H1 (cell line): ENCODE data around the gene WDR74. TPM values are rescaled to one million over a fixed set of nuclear protein-coding genes. Genes with fewer than 3 reads are reported as not detected.
A peak's percentile ranks its signal among the peaks of the same experiment; 100 is the strongest.

ENCODE experiments used
- CTCF ChIA-PET: fragments of 300-600 bp; sonication (Branson Sonifier 250); formaldehyde crosslinking; loops from one replicate; lab custom pipeline; 2021; ENCODE audit not compliant: partially characterized antibody; lab: Charles Lee
- POLR2A ChIA-PET: fragments of 300-600 bp; sonication (Branson Sonifier 250); formaldehyde crosslinking; loops from one replicate; lab custom pipeline; 2021; ENCODE audit warnings: inconsistent platforms; ENCODE audit not compliant: partially characterized antibody; lab: Charles Lee
- DNase-seq, 2 experiments: peaks; one replicate each; pipeline versions ENCODE4 v3.0.0 to v3.0.0-alpha.2; 2010 to 2022; ENCODE audit warnings: low spot score in 2 of 2, low read depth in 1 of 2, mixed read lengths in 1 of 2
- FAIRE-seq: peaks from 2 replicates; lab custom pipeline; 2011; peaks lifted over from hg19 to GRCh38; lab: Jason Lieb, UNC
- H2AFZ ChIP-seq: 2 replicates; pipeline ENCODE4 v1.8.1; 2012; ENCODE audit warnings: low read length, inconsistent platforms
- H2AK5ac ChIP-seq: 2 replicates; pipeline ENCODE4 v1.6.1; 2013; ENCODE audit warnings: low read depth, low read length
- H2BK120ac ChIP-seq: replicated peaks from 2 replicates; pipeline ENCODE3; 2013; ENCODE audit warnings: low read depth, low read length, inconsistent platforms
- H2BK12ac ChIP-seq: 2 replicates; pipeline ENCODE4 v1.6.1; 2013; ENCODE audit warnings: low read depth, low read length
- H2BK15ac ChIP-seq: 2 replicates; pipeline ENCODE4 v1.6.1; 2013; ENCODE audit warnings: low read length
- H2BK20ac ChIP-seq: 2 replicates; pipeline ENCODE4 v1.6.1; 2013; ENCODE audit warnings: low read length
- H2BK5ac ChIP-seq: 2 replicates; pipeline ENCODE4 v1.6.1; 2013; ENCODE audit warnings: low read depth, low read length
- H3K14ac ChIP-seq: 2 replicates; pipeline ENCODE4 v1.6.1; 2013; ENCODE audit warnings: inconsistent platforms; ENCODE audit not compliant: insufficient read length
- H3K18ac ChIP-seq: 2 replicates; pipeline ENCODE4 v1.6.1; 2013; ENCODE audit warnings: low read length; ENCODE audit errors: extremely low read depth
- H3K23ac ChIP-seq: 2 replicates; pipeline ENCODE4 v1.6.1; 2013; ENCODE audit warnings: inconsistent platforms; ENCODE audit not compliant: insufficient read length
- H3K23me2 ChIP-seq: 2 replicates; pipeline ENCODE4 v1.6.1; 2013; ENCODE audit warnings: low read depth, low read length
- H3K27ac ChIP-seq: 2 replicates; pipeline ENCODE4 v1.6.1; 2011; ENCODE audit warnings: low read depth, low read length, inconsistent platforms
- H3K27me3 ChIP-seq, 4 experiments: replicated peaks in 1 of 4; 1 replicate in 1 of 4; 2 replicates in 3 of 4; pipeline versions ENCODE4 v1.6.1 to v1.8.1; 2011 to 2013; ENCODE audit warnings: low read length in 3 of 4, mild to moderate bottlenecking in 3 of 4, inconsistent platforms in 2 of 4, mixed read lengths in 2 of 4, moderate library complexity in 1 of 4; ENCODE audit not compliant: control insufficient read depth in 3 of 4, insufficient read depth in 3 of 4; ENCODE audit errors: extremely low read depth in 1 of 4
- H3K36me3 ChIP-seq, 4 experiments: 2 replicates each; pipeline versions ENCODE4 v1.6.1 to v1.8.1; 2011 to 2013; ENCODE audit warnings: mild to moderate bottlenecking in 4 of 4, low read length in 3 of 4, moderate library complexity in 2 of 4, control low read depth in 1 of 4, inconsistent platforms in 1 of 4; ENCODE audit not compliant: insufficient read depth in 4 of 4, control insufficient read depth in 2 of 4
- H3K4ac ChIP-seq: replicated peaks from 2 replicates; pipeline ENCODE3; 2013; ENCODE audit warnings: low read length, low read depth, mixed read lengths, inconsistent platforms; ENCODE audit not compliant: insufficient read length
- H3K4me1 ChIP-seq, 4 experiments: replicated peaks in 1 of 4; 1 replicate in 1 of 4; 2 replicates in 3 of 4; pipeline versions ENCODE4 v1.6.1 to v1.8.1; 2011 to 2013; ENCODE audit warnings: low read length in 3 of 4, inconsistent platforms in 2 of 4, mixed read lengths in 1 of 4; ENCODE audit not compliant: insufficient read depth in 4 of 4, control insufficient read depth in 3 of 4
- H3K4me2 ChIP-seq, 2 experiments: 2 replicates each; pipeline versions ENCODE4 v1.6.1 to v1.8.1; 2011 to 2013; ENCODE audit warnings: low read depth in 2 of 2, low read length in 2 of 2, control low read depth in 1 of 2, inconsistent platforms in 1 of 2, mild to moderate bottlenecking in 1 of 2; ENCODE audit not compliant: insufficient read depth in 1 of 2
- H3K4me3 ChIP-seq, 4 experiments: fragments of 200-600, 300-600 bp in 1 of 4; sonication (generic), shearing (Covaris generic), sonication (Bioruptor Twin) in 1 of 4; 2 replicates each; pipeline versions ENCODE4 v1.5.1 to v1.8.1; 2011 to 2016; ENCODE audit warnings: low read length in 4 of 4, low read depth in 3 of 4, control low read depth in 2 of 4, inconsistent platforms in 2 of 4, mild to moderate bottlenecking in 2 of 4, mixed read lengths in 1 of 4, moderate library complexity in 1 of 4; ENCODE audit not compliant: insufficient read depth in 2 of 4; ENCODE audit errors: extremely low read depth in 1 of 4
- H3K56ac ChIP-seq: replicated peaks from 2 replicates; pipeline ENCODE3; 2013; ENCODE audit warnings: low read depth, mild to moderate bottlenecking, mixed read lengths, low read length, inconsistent platforms; ENCODE audit not compliant: insufficient read length
- H3K79me1 ChIP-seq: 2 replicates; pipeline ENCODE4 v1.6.1; 2013; ENCODE audit warnings: low read depth, low read length, control low read depth
- H3K79me2 ChIP-seq, 2 experiments: 2 replicates each; pipeline versions ENCODE4 v1.6.1 to v1.8.1; 2012 to 2013; ENCODE audit warnings: low read length in 2 of 2, mild to moderate bottlenecking in 2 of 2, inconsistent platforms in 1 of 2; ENCODE audit not compliant: insufficient read depth in 2 of 2, control insufficient read depth in 1 of 2
- H3K9ac ChIP-seq, 4 experiments: replicated peaks in 1 of 4; 1 replicate in 1 of 4; 2 replicates in 3 of 4; pipeline versions ENCODE4 v1.6.1 to v1.8.1; 2011 to 2013; ENCODE audit warnings: low read depth in 3 of 4, low read length in 3 of 4, control low read depth in 2 of 4, mild to moderate bottlenecking in 2 of 4, moderate library complexity in 2 of 4, inconsistent platforms in 1 of 4; ENCODE audit errors: extremely low read depth in 1 of 4
- H3K9me3 ChIP-seq, 2 experiments: 2 replicates each; pipeline versions ENCODE4 v1.6.1 to v1.8.1; 2012 to 2013; ENCODE audit warnings: mild to moderate bottlenecking in 2 of 2, moderate library complexity in 2 of 2, control low read depth in 1 of 2, inconsistent platforms in 1 of 2, low read depth in 1 of 2, low read length in 1 of 2, mixed read lengths in 1 of 2; ENCODE audit not compliant: insufficient read depth in 2 of 2
- H4K20me1 ChIP-seq, 2 experiments: replicated peaks in 1 of 2; 2 replicates each; pipeline versions ENCODE3 to v1.8.1; 2011 to 2013; ENCODE audit warnings: inconsistent platforms in 2 of 2, low read length in 2 of 2, mild to moderate bottlenecking in 1 of 2; ENCODE audit not compliant: insufficient read depth in 2 of 2, control insufficient read depth in 1 of 2
- H4K5ac ChIP-seq: 2 replicates; pipeline ENCODE4 v1.6.1; 2013; ENCODE audit warnings: low read length, low read depth, mixed read lengths, inconsistent platforms; ENCODE audit not compliant: insufficient read length
- H4K8ac ChIP-seq: 2 replicates; pipeline ENCODE4 v1.8.0; 2013; ENCODE audit warnings: mild to moderate bottlenecking, moderate library complexity, low read length, inconsistent platforms; ENCODE audit not compliant: insufficient read depth; ENCODE audit errors: extremely low read depth
- H4K91ac ChIP-seq: replicated peaks from 2 replicates; pipeline ENCODE3; 2013; ENCODE audit warnings: low read length, mixed read lengths, inconsistent platforms; ENCODE audit not compliant: insufficient read length
- BACH1 ChIP-seq: IDR thresholded peaks from 2 replicates; pipeline ENCODE4 v1.6.1; 2012; ENCODE audit warnings: low read length, improper control_type of control experiment
- FOSL1 ChIP-seq: IDR thresholded peaks from 2 replicates; pipeline ENCODE4 v1.6.1; 2011; ENCODE audit warnings: mild to moderate bottlenecking, low read depth, low read length, moderate library complexity; ENCODE audit not compliant: insufficient read depth
- JUN ChIP-seq: IDR thresholded peaks from 2 replicates; pipeline ENCODE4 v1.6.1; 2011; ENCODE audit warnings: low read depth, mild to moderate bottlenecking, improper control_type of control experiment, low read length
- POLR2AphosphoS5 ChIP-seq: IDR thresholded peaks from 2 replicates; pipeline ENCODE4 v1.6.1; 2011; ENCODE audit warnings: low read depth, low read length
- RAD21 ChIP-seq, 2 experiments: IDR thresholded peaks in 1 of 2; conservative IDR thresholded peaks in 1 of 2; 2 replicates each; pipeline ENCODE4 v1.6.1; 2011; ENCODE audit warnings: low read depth in 2 of 2, low read length in 2 of 2, improper control_type of control experiment in 1 of 2, inconsistent platforms in 1 of 2, mild to moderate bottlenecking in 1 of 2, moderate library complexity in 1 of 2
- WGBS, 2 experiments: shearing (Covaris generic) in 1 of 2; methylation state at CpG; one replicate each; pipeline versions ENCODE4 v1.1.6 to v1.1.7; 2013 to 2015; ENCODE audit warnings: low lambda C conversion rate in 2 of 2, mixed read lengths in 2 of 2, inconsistent platforms in 1 of 2, low coverage in 1 of 2, missing lambda C conversion rate in 1 of 2; ENCODE audit not compliant: insufficient replicate concordance in 2 of 2, insufficient coverage in 1 of 2, insufficient read length in 1 of 2; ENCODE audit errors: extremely low coverage in 1 of 2, missing lambda C conversion rate in 1 of 2; 5-methylcytosine and 5-hydroxymethylcytosine counted together
- polyA plus RNA-seq, 7 experiments: library from polyadenylated mRNA; depleted of rRNA in 3 of 7; stranded (reverse) in 5 of 7; unstranded in 2 of 7; fragments of >200 nt in 5 of 7; fragments of 200-250 nt in 2 of 7; gene quantifications; 1 replicate in 5 of 7; 2 replicates in 1 of 7; 4 replicates in 1 of 7; pipeline versions ENCODE4 v1.2.1 to v1.2.3, GENCODE V29; 2011 to 2013; ENCODE audit warnings: missing spikeins in 2 of 7, mixed read lengths in 2 of 7
- total RNA-seq: library from RNA; stranded (reverse); fragmentation: NEBNext Ultra II Directional; extraction: Animal tissue kit (Norgen Biotek cat#: 25700); gene quantifications from 2 replicates; pipeline ENCODE4 v1.2.1, GENCODE V29; 2021
- TF ChIP-seq, protein P1 (sequence below), 3 experiments: IDR thresholded peaks; 1 replicate in 2 of 3; 2 replicates in 1 of 3; pipeline versions ENCODE4 v1.5.1 to v1.6.1; 2011; ENCODE audit warnings: low read length in 3 of 3, mild to moderate bottlenecking in 3 of 3, inconsistent platforms in 2 of 3, low read depth in 1 of 3, moderate library complexity in 1 of 3; ENCODE audit not compliant: insufficient read depth in 1 of 3; ENCODE audit errors: control extremely low read depth in 1 of 3

The WDR74 gene
- total and polyA plus RNA-seq, 2 of the 8 experiments (the other 6 are each of a cell fraction or from before 2014, with no cell fraction given), result 93.6 to 97.0 TPM

DNA sequence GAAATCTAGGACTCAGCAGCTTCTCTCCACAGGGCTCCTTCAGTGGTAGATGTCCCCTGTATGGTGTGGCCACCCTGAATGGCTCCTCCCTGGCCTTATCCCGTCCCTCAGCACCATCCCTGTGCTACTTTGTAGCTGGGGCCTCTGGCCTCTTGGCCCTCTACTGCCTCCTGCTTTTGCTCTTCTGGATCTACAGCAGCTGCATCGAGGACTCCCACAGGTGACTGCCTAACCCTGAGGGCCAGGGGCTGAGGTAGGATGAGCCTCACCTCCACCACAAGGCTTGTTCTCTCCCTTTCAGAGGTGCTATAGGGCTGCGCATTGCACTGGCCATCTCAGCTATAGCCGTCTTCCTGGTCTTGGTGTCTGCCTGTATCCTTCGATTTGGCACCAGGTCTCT lies 50.4 kb downstream of the WDR74 start:
- H3K27me3 ChIP-seq, result no peaks in the 10 kb centered on the region
- peaks cover 0 to 18% (median 8%) of the 10 kb centered on the region in 4 experiments; a peak in 6 of 8 replicates for H3K36me3 ChIP-seq
- no peak overlapping the region for H3K27ac ChIP-seq
- no peak overlapping the region for H2AFZ ChIP-seq
- no peak overlapping the region for H2BK15ac ChIP-seq
- H3K4me1 ChIP-seq, result peaks cover 0 to 7% (median 4%) of the 10 kb centered on the region in 4 experiments; a peak in 5 of 7 replicates
- no peak overlapping the region; a peak in 1 of 4 replicates for H3K4me2 ChIP-seq
- no peak overlapping the region for H2BK12ac ChIP-seq
- 90% methylated on average over 5 of the region's 5 CpGs; no CpG with 5 or more reads in 1 of the 2 experiments for WGBS, 2 experiments
- H2BK120ac ChIP-seq, result no peak overlapping the region
- H3K4me3 ChIP-seq, result no peak overlapping the region
- no peak overlapping the region for H4K8ac ChIP-seq
- no peak overlapping the region for H4K5ac ChIP-seq
- H3K23me2 ChIP-seq, result no peaks in the 10 kb centered on the region; the same call in 1 of the 2 replicates
- H3K56ac ChIP-seq, result no peak overlapping the region
- no peak overlapping the region for H2BK20ac ChIP-seq
- peak in 1 of 2 experiments; percentile 48 for DNase-seq
- H3K18ac ChIP-seq, result no peak overlapping the region
- no peak for TF ChIP-seq BACH1
- TF ChIP-seq FOSL1, result no peak
- TF ChIP-seq RAD21 (IDR thresholded peaks at IDR 0.05 in 1 of 2, conservative IDR thresholded peaks at IDR 0.05 in 1 of 2; ENCODE audit: low read depth in 2 of 2, low read length in 2 of 2), result peak in 1 of 2 experiments; percentile 9; a peak in 1 of 4 replicates
- no peak for TF ChIP-seq JUN
- peak; percentile 47; the same call in 1 of the 2 replicates for TF ChIP-seq POLR2AphosphoS5
- TF ChIP-seq, protein P1, sequence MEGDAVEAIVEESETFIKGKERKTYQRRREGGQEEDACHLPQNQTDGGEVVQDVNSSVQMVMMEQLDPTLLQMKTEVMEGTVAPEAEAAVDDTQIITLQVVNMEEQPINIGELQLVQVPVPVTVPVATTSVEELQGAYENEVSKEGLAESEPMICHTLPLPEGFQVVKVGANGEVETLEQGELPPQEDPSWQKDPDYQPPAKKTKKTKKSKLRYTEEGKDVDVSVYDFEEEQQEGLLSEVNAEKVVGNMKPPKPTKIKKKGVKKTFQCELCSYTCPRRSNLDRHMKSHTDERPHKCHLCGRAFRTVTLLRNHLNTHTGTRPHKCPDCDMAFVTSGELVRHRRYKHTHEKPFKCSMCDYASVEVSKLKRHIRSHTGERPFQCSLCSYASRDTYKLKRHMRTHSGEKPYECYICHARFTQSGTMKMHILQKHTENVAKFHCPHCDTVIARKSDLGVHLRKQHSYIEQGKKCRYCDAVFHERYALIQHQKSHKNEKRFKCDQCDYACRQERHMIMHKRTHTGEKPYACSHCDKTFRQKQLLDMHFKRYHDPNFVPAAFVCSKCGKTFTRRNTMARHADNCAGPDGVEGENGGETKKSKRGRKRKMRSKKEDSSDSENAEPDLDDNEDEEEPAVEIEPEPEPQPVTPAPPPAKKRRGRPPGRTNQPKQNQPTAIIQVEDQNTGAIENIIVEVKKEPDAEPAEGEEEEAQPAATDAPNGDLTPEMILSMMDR (IDR thresholded peaks at IDR 0.05; ENCODE audit: control extremely low read depth in 1 of 3, insufficient read depth in 1 of 3, low read depth in 1 of 3, low read length in 3 of 3), result peak in 2 of 3 experiments; percentile 30 to 47; a peak in 2 of 4 replicates
- no peak overlapping the region for H3K4ac ChIP-seq
- no peak overlapping the region for H3K23ac ChIP-seq
- peaks cover 0 to 33% of the 10 kb centered on the region in 2 experiments; a peak in 2 of 4 replicates for H3K79me2 ChIP-seq
- no peak overlapping the region for H2AK5ac ChIP-seq
- CTCF ChIA-PET, result interaction anchor here (0.9 to 6.4 kb wide), 11 partner anchors 12 to 189 kb away, joined by 3 to 94 read pairs (median 5); partner anchors contain the start of genes HNRNPUL2, TAF6L and TTC9C
- H4K20me1 ChIP-seq, result peaks cover 0 to 3% of the 10 kb centered on the region in 2 experiments
- no peak for FAIRE-seq
- no peak overlapping the region for H3K9ac ChIP-seq
- H2BK5ac ChIP-seq, result no peak overlapping the region
- peaks cover 7% of the 10 kb centered on the region; the same call in 1 of the 2 replicates for H3K79me1 ChIP-seq
- no peak overlapping the region for H4K91ac ChIP-seq
- H3K9me3 ChIP-seq, result no peaks in the 10 kb centered on the region
- no peak overlapping the region for H3K14ac ChIP-seq
- POLR2A ChIA-PET, result interaction anchor here (0.5 to 15.9 kb wide), 26 partner anchors 8 to 217 kb away, joined by 3 to 251 read pairs (median 5); partner anchors contain the start of genes LBHD1, NXF1, SLC3A2 and STX5
